ENCODE measurements around the gene SEC22C.

GRCh38 chr3:42591811-42592210 is 10.0 kb upstream of the SEC22C start:
- no peak for TF ChIP-seq CTCF (optimal IDR thresholded peaks at IDR 0.05 in 1 of 3, IDR thresholded peaks at IDR 0.05 in 1 of 3, conservative IDR thresholded peaks at IDR 0.05 in 1 of 3; ENCODE audit: extremely low read depth in 1 of 3, insufficient read depth in 2 of 3, low read length in 3 of 3)
- TF ChIP-seq EZH2 (IDR thresholded peaks at IDR 0.05; ENCODE audit: low read length) = no peak

All from keratinocyte (primary cell).